CD14-positive monocyte (primary cell): ENCODE data around the gene SASH1. TPM values are rescaled to one million over a fixed set of nuclear protein-coding genes. Genes with fewer than 3 reads are reported as not detected.
"Not testable (repeated sequence)": the region's sequence is repeated elsewhere in the genome, so short reads cannot be mapped to it uniquely, and the experiment has no call there.

Experiments used
- DNase-seq, 3 donors: peaks; one replicate each; pipeline ENCODE4 v3.0.0-alpha.2; 2011 to 2022
- H2AFZ ChIP-seq: 2 replicates; pipeline ENCODE4 v1.6.0; 2012; ENCODE audit warnings: mild to moderate bottlenecking, low read depth, low read length, inconsistent platforms; ENCODE audit not compliant: insufficient read depth, poor library complexity, severe bottlenecking
- H3K27ac ChIP-seq, 2 donors: 1 replicate in 1 of 2; 2 replicates in 1 of 2; pipeline ENCODE4 v1.5.1; 2012 to 2013; ENCODE audit warnings: low read length in 2 of 2, control low read depth in 1 of 2, inconsistent platforms in 1 of 2, low read depth in 1 of 2, mild to moderate bottlenecking in 1 of 2
- H3K27me3 ChIP-seq, 2 donors: one replicate each; pipeline versions ENCODE4 v1.6.0 to v1.6.1; 2011 to 2013; ENCODE audit warnings: low read length in 2 of 2; ENCODE audit not compliant: control insufficient read depth in 2 of 2, insufficient read depth in 2 of 2
- H3K36me3 ChIP-seq, 2 donors: replicated peaks in 1 of 2; 1 replicate in 1 of 2; 2 replicates in 1 of 2; pipeline versions ENCODE4 v1.5.1 to v1.6.1; 2012 to 2013; ENCODE audit warnings: low read length in 2 of 2, control low read depth in 1 of 2, inconsistent platforms in 1 of 2, mild to moderate bottlenecking in 1 of 2; ENCODE audit not compliant: insufficient read depth in 2 of 2, control insufficient read depth in 1 of 2
- H3K4me1 ChIP-seq, 2 donors: 1 replicate in 1 of 2; 2 replicates in 1 of 2; pipeline versions ENCODE4 v1.5.1 to v1.6.1; 2012 to 2013; ENCODE audit warnings: low read length in 2 of 2, control low read depth in 1 of 2, inconsistent platforms in 1 of 2, mild to moderate bottlenecking in 1 of 2, moderate library complexity in 1 of 2; ENCODE audit not compliant: insufficient read depth in 2 of 2, control insufficient read depth in 1 of 2
- H3K4me2 ChIP-seq: replicated peaks from 2 replicates; pipeline ENCODE3; 2012; ENCODE audit warnings: low read length, moderate library complexity, mild to moderate bottlenecking; ENCODE audit not compliant: poor library complexity, severe bottlenecking; ENCODE audit errors: extremely low read depth
- H3K4me3 ChIP-seq, 3 experiments: fragments of 200-600 bp in 1 of 3; sonication (generic) in 1 of 3; replicated peaks in 1 of 3; 1 replicate in 2 of 3; 2 replicates in 1 of 3; pipeline ENCODE4 v1.5.1; 2011 to 2013; ENCODE audit warnings: low read length in 3 of 3, mild to moderate bottlenecking in 3 of 3, control low read depth in 2 of 3, low read depth in 2 of 3, inconsistent platforms in 1 of 3, moderate library complexity in 1 of 3
- H3K79me2 ChIP-seq: 2 replicates; pipeline ENCODE4 v1.6.0; 2012; ENCODE audit warnings: mild to moderate bottlenecking, control low read depth, inconsistent platforms, low read length, moderate library complexity; ENCODE audit not compliant: insufficient read depth
- H3K9ac ChIP-seq: 2 replicates; pipeline ENCODE4 v1.6.0; 2017; ENCODE audit warnings: low read length, mild to moderate bottlenecking; ENCODE audit not compliant: insufficient read depth, poor library complexity, severe bottlenecking
- H3K9me3 ChIP-seq, 2 donors: replicated peaks in 1 of 2; 1 replicate in 1 of 2; 2 replicates in 1 of 2; pipeline versions ENCODE4 v1.5.1 to v1.6.1; 2012 to 2013; ENCODE audit warnings: low read length in 2 of 2, control low read depth in 1 of 2; ENCODE audit not compliant: control insufficient read depth in 1 of 2, insufficient read depth in 1 of 2
- H4K20me1 ChIP-seq: 2 replicates; pipeline ENCODE4 v1.6.0; 2012; ENCODE audit warnings: mild to moderate bottlenecking, low read length, control low read depth, moderate library complexity; ENCODE audit not compliant: insufficient read depth
- H3K27ac Mint-ChIP-seq, 7 donors: one replicate each; pipeline ENCODE4 v1.8.0; 2020; ENCODE audit warnings: mild to moderate bottlenecking in 7 of 7, mixed read lengths in 7 of 7, moderate library complexity in 6 of 7, inconsistent platforms in 2 of 7
- H3K27me3 Mint-ChIP-seq, 3 donors: one replicate each; pipeline ENCODE4 v1.8.0; 2021 to 2022; ENCODE audit warnings: low read depth in 3 of 3, mild to moderate bottlenecking in 3 of 3, mixed read lengths in 3 of 3, moderate library complexity in 3 of 3, inconsistent platforms in 1 of 3
- H3K36me3 Mint-ChIP-seq, 2 donors: one replicate each; pipeline ENCODE4 v1.8.0; 2020; ENCODE audit warnings: mixed read lengths in 2 of 2, inconsistent platforms in 1 of 2, mild to moderate bottlenecking in 1 of 2
- H3K4me1 Mint-ChIP-seq: one replicate; pipeline ENCODE4 v1.8.0; 2020; ENCODE audit warnings: mild to moderate bottlenecking, mixed read lengths
- H3K4me3 Mint-ChIP-seq, 2 donors: one replicate each; pipeline ENCODE4 v1.8.0; 2020; ENCODE audit warnings: mild to moderate bottlenecking in 2 of 2, mixed read lengths in 2 of 2, moderate library complexity in 1 of 2
- H3K9me3 Mint-ChIP-seq, 7 donors: one replicate each; pipeline ENCODE4 v1.8.0; 2020 to 2022; ENCODE audit warnings: mixed read lengths in 7 of 7, mild to moderate bottlenecking in 6 of 7, moderate library complexity in 6 of 7, inconsistent platforms in 2 of 7
- CTCF ChIP-seq: fragments of 200-600 bp; IDR thresholded peaks from one replicate; pipeline ENCODE4 v1.8.0; 2022; ENCODE audit warnings: antibody characterized with exemption, mild to moderate bottlenecking
- WGBS: methylation state at CpG from one replicate; pipeline ENCODE4 v1.1.5; 2013; ENCODE audit warnings: missing lambda C conversion rate; ENCODE audit not compliant: insufficient coverage; 5-methylcytosine and 5-hydroxymethylcytosine counted together
- intact Hi-C, 2 donors: fragments of 100-400 bp; cut with micrococcal nuclease; formaldehyde crosslinking; loops; one replicate each; pipeline versions ENCODE4 v1.15.0 to v1.15.1; 2023
- polyA plus RNA-seq, 3 donors: library from polyadenylated mRNA; depleted of rRNA in 1 of 3; unstranded in 2 of 3; stranded (reverse) in 1 of 3; fragments of 300-500 nt in 2 of 3; fragments of >200 nt in 1 of 3; fragmentation: Illumina TruSeq in 2 of 3; gene quantifications; 1 replicate in 2 of 3; 2 replicates in 1 of 3; pipeline ENCODE4 v1.2.3, GENCODE V29; 2012 to 2021

The SASH1 gene
- polyA plus RNA-seq, 3 donors, result 0.90 to 5.1 (median 4.7) TPM

GRCh38 chr6:148389086-148389485, 46.4 kb downstream of the SASH1 start:
- peaks cover 51% of the 10 kb centered on the region for H3K4me1 Mint-ChIP-seq
- peak overlapping the region in 1 of 7 donors; percentile 5 for H3K27ac Mint-ChIP-seq
- H4K20me1 ChIP-seq, result no peaks in the 10 kb centered on the region
- H3K27ac ChIP-seq, result no peak overlapping the region
- H3K4me2 ChIP-seq, result no peak overlapping the region
- H3K9me3 ChIP-seq, result no peaks in the 10 kb centered on the region
- H3K4me3 ChIP-seq, result no peak overlapping the region
- H3K4me3 Mint-ChIP-seq, result no peak overlapping the region
- H3K9me3 Mint-ChIP-seq, result peaks cover 0 to 3% (median 0%) of the 10 kb centered on the region in 7 donors
- H3K9ac ChIP-seq, result no peak overlapping the region
- peaks cover 48 to 51% of the 10 kb centered on the region in 2 donors for H3K4me1 ChIP-seq
- H3K36me3 ChIP-seq, result no peaks in the 10 kb centered on the region
- H2AFZ ChIP-seq, result no peak overlapping the region
- no peaks in the 10 kb centered on the region for H3K27me3 ChIP-seq
- H3K79me2 ChIP-seq, result no peaks in the 10 kb centered on the region
- peaks cover 1 to 2% of the 10 kb centered on the region in 2 donors for H3K36me3 Mint-ChIP-seq
- DNase-seq, result no peak
- peaks cover 0 to 13% (median 10%) of the 10 kb centered on the region in 3 donors for H3K27me3 Mint-ChIP-seq
- whole genome bisulfite sequencing, result 100% methylated on average over 3 of the region's 9 CpGs
- intact Hi-C loops, result no loop called here
- TF ChIP-seq CTCF, result no peak

- Histone ChIP-seq H3K4me2 (no peak overlapping the region), H3K4me1 (peaks cover 48 to 52% of the 10 kb centered on the region in 2 donors), H2AFZ (no peak overlapping the region), H3K36me3 (no peaks in the 10 kb centered on the region), H3K27ac (no peak overlapping the region), H3K4me3 (no peak overlapping the region), H3K9ac (no peak overlapping the region), H3K9me3 (no peaks in the 10 kb centered on the region), H3K79me2 (no peaks in the 10 kb centered on the region), H3K27me3 (no peaks in the 10 kb centered on the region), H4K20me1 (no peaks in the 10 kb centered on the region)
- intact Hi-C loops, result no loop called here
- no peak for TF ChIP-seq CTCF
- no peak for DNase-seq
- H3K9me3 Mint-ChIP-seq, result peaks cover 0 to 3% (median 0%) of the 10 kb centered on the region in 7 donors
- no peak overlapping the region for H3K4me3 Mint-ChIP-seq
- peaks cover 1 to 2% of the 10 kb centered on the region in 2 donors for H3K36me3 Mint-ChIP-seq
- H3K27me3 Mint-ChIP-seq, result peaks cover 0 to 13% (median 13%) of the 10 kb centered on the region in 3 donors
- peaks cover 54% of the 10 kb centered on the region for H3K4me1 Mint-ChIP-seq
- WGBS, result 97% methylated on average over 12 of the region's 12 CpGs
- no peak overlapping the region for H3K27ac Mint-ChIP-seq
Measured at GRCh38 chr6:148389917-148390316, 47.3 kb downstream of the SASH1 start.

- H2AFZ ChIP-seq, H3K9me3 Mint-ChIP-seq, H3K4me3 ChIP-seq, H3K27ac ChIP-seq, H3K4me3 Mint-ChIP-seq, H3K9ac ChIP-seq, H3K9me3 ChIP-seq, DNase-seq, H3K36me3 Mint-ChIP-seq, H3K27ac Mint-ChIP-seq, H3K27me3 ChIP-seq, H3K36me3 ChIP-seq, H3K79me2 ChIP-seq, H3K4me2 ChIP-seq, H4K20me1 ChIP-seq, intact Hi-C loops: not testable (repeated sequence)
- H3K27me3 Mint-ChIP-seq, result peaks cover 0 to 22% (median 13%) of the 10 kb centered on the region in 3 donors
- H3K4me1 ChIP-seq, result peaks cover 28 to 30% of the 10 kb centered on the region in 2 donors
- H3K4me1 Mint-ChIP-seq, result peaks cover 35% of the 10 kb centered on the region
- WGBS, result no CpG with 5 or more reads among the region's 8 CpGs
Measured at GRCh38 chr6:148392127-148392526, 49.5 kb downstream of the SASH1 start.
